Measurements from ENCODE around the gene AKAP14. TPM values are rescaled to one million over a fixed set of nuclear protein-coding genes. Genes with fewer than 3 reads are reported as not detected.

Gene AKAP14
- total RNA-seq, 2 experiments from 2014 or later, result not detected

DNA sequence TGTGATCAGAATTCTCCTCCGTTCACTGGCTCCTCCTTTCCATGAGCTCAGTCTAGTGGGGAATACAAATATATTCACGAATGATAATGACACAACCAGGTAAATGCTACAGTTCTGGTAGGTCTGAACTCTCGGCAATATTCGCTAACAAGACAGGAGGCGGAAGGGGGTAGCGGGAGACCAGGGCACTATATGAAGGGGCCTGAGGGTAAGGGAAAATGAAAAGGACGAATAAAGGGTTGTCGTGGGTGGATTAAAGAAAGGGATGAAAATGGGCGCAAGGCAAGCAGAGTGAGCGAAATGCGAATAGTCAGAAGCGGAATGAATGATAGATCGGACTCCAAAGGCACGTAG lies 47.1 kb downstream of the AKAP14 start:
- H2AFZ ChIP-seq (ENCODE audit: low read length), result peak overlapping the region; percentile 97; the same call in 1 of the 2 replicates
- CTCF ChIA-PET (ENCODE audit: unreplicated experiment), result no interaction called here

DNA sequence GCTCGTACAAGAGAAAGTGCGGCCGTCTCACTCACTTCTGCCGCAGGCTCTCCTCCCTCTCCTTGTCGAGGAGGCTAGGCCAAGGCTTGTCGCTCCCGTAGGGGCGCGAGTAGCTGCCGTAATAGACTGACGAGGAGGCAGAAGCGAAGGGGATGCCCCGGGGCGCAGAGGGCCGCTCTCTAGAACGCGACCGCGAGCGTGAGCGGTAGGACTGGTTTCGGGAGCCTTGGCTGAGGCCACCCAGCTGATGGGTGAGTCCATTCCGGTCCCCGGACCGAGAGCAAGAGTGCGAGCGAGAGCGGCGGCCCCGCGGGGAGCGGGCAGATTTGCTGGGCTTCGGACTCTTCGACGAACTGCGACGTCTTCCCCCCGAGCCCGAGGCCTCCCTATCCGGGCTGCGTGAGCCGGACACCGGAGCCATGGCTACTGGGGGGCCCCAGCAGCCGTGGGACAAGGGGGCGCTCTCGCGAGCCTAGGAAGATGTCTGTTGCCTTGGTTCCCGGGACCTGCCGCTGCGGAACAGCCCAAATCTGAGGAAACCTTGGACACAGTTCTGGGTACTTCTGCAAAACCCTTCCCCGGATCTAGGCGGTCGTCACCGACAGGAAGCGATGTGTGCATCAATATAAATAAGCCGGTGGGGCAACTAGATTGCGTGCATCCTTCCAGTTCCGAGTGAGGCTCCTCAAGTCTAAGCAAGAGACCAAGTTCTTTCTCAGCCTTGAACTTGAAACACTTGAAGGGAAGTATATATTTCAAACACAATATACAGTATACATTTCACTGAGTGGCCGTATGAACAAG lies 47.7 kb downstream of the AKAP14 start, which contains the start of gene NKAP:
Gene NKAP (minus strand): TSS at position 567 of the 804 bp plus-strand sequence. CDS start 146 bp downstream, at position 421.
- Histone ChIP-seq H3K79me2 (ENCODE audit: insufficient read depth, low read depth, low read length) (peaks cover 18% of the 10 kb centered on the region; the same call in 1 of the 2 replicates), H3K4me1 (ENCODE audit: insufficient read depth, low read length, poor library complexity, severe bottlenecking) (peaks cover 16% of the 10 kb centered on the region), H3K9me2 (ENCODE audit: insufficient read depth, low read length) (no peaks in the 10 kb centered on the region), H3K36me3 (ENCODE audit: insufficient read depth, low read length) (no peaks in the 10 kb centered on the region), H3K4me2 (ENCODE audit: low read length) (peak within 1 kb of the TSS; percentile 78), H3K27ac (ENCODE audit: low read depth, low read length, poor library complexity, severe bottlenecking) (peak within 1 kb of the TSS; percentile 74), H4K20me1 (ENCODE audit: insufficient read depth, low read length) (no peaks in the 10 kb centered on the region), H3K9me3 (ENCODE audit: low read length) (no peaks in the 10 kb centered on the region), H2AFZ (ENCODE audit: low read length) (peak within 1 kb of the TSS; percentile 97), H3K4me3 (ENCODE audit: low read depth, low read length, poor library complexity, severe bottlenecking) (peak within 1 kb of the TSS; percentile 88)
- POLR2A ChIA-PET, result interaction anchor here (0.7 kb wide), 2 partner anchors 53 to 531 kb away, joined by 3 read pairs; no protein-coding TSS in a partner anchor
- TF ChIP-seq, protein P1, sequence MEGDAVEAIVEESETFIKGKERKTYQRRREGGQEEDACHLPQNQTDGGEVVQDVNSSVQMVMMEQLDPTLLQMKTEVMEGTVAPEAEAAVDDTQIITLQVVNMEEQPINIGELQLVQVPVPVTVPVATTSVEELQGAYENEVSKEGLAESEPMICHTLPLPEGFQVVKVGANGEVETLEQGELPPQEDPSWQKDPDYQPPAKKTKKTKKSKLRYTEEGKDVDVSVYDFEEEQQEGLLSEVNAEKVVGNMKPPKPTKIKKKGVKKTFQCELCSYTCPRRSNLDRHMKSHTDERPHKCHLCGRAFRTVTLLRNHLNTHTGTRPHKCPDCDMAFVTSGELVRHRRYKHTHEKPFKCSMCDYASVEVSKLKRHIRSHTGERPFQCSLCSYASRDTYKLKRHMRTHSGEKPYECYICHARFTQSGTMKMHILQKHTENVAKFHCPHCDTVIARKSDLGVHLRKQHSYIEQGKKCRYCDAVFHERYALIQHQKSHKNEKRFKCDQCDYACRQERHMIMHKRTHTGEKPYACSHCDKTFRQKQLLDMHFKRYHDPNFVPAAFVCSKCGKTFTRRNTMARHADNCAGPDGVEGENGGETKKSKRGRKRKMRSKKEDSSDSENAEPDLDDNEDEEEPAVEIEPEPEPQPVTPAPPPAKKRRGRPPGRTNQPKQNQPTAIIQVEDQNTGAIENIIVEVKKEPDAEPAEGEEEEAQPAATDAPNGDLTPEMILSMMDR (conservative IDR thresholded peaks at IDR 0.05; ENCODE audit: low read length), result no peak; the same call in 1 of the 2 replicates
- no peak for TF ChIP-seq EZH2phosphoT487 (IDR thresholded peaks at IDR 0.05; ENCODE audit: borderline replicate concordance, low read depth, low read length)
- peak; percentile 87 for DNase-seq (ENCODE audit: low spot score)
- CTCF ChIA-PET (ENCODE audit: unreplicated experiment), result no interaction called here
- intact Hi-C loops (cut with micrococcal nuclease; ENCODE audit: unreplicated experiment), result no loop called here
- BruUV-seq (replicated peaks), result no TSS peak

More for the DNA sequence above, 47.1 kb downstream of the AKAP14 start:
- Histone ChIP-seq H3K79me2 (ENCODE audit: insufficient read depth, low read depth, low read length) (peaks cover 18% of the 10 kb centered on the region; the same call in 1 of the 2 replicates), H3K4me3 (ENCODE audit: low read depth, low read length, poor library complexity, severe bottlenecking) (peak overlapping the region; percentile 88), H4K20me1 (ENCODE audit: insufficient read depth, low read length) (no peaks in the 10 kb centered on the region), H3K4me1 (ENCODE audit: insufficient read depth, low read length, poor library complexity, severe bottlenecking) (peaks cover 16% of the 10 kb centered on the region), H3K27ac (ENCODE audit: low read depth, low read length, poor library complexity, severe bottlenecking) (peak overlapping the region; percentile 74), H3K9me3 (ENCODE audit: low read length) (no peaks in the 10 kb centered on the region), H3K9me2 (ENCODE audit: insufficient read depth, low read length) (no peaks in the 10 kb centered on the region), H3K4me2 (ENCODE audit: low read length) (peak overlapping the region; percentile 78), H3K36me3 (ENCODE audit: insufficient read depth, low read length) (0 out of 2 replicates have a peak, but pooled peaks cover under 1% of the 10 kb centered on the region)
- TF ChIP-seq, protein P1 (conservative IDR thresholded peaks at IDR 0.05; ENCODE audit: low read length), result no peak
- no peak for TF ChIP-seq EZH2phosphoT487 (IDR thresholded peaks at IDR 0.05; ENCODE audit: borderline replicate concordance, low read depth, low read length)
- DNase-seq (ENCODE audit: low spot score), result peak; percentile 13
- intact Hi-C loops (cut with micrococcal nuclease; ENCODE audit: unreplicated experiment), result no loop called here
- POLR2A ChIA-PET, result interaction anchor here (0.7 kb wide), 1 partner anchor 53 kb away, joined by 3 read pairs; no protein-coding TSS in a partner anchor
- TSS peak; percentile 77 for BruUV-seq (replicated peaks)
